Choroid plexus epithelial cell (primary cell): ENCODE measurements around the gene CHRNE.

Source experiments
- DNase-seq: peaks from one replicate; pipeline ENCODE4 v3.0.0-alpha.2; 2010; ENCODE audit warnings: low read depth
- H3K4me3 ChIP-seq: 2 replicates; pipeline ENCODE4 v1.5.1; 2011; ENCODE audit warnings: low read depth, mild to moderate bottlenecking, control low read depth, low read length, moderate library complexity
- TF ChIP-seq, protein P1 (sequence below): conservative IDR thresholded peaks from 2 replicates; pipeline ENCODE4 v1.5.1; 2011; ENCODE audit warnings: low read depth, mild to moderate bottlenecking, control low read depth, inconsistent platforms, low read length, moderate library complexity

The CHRNE gene

DNA sequence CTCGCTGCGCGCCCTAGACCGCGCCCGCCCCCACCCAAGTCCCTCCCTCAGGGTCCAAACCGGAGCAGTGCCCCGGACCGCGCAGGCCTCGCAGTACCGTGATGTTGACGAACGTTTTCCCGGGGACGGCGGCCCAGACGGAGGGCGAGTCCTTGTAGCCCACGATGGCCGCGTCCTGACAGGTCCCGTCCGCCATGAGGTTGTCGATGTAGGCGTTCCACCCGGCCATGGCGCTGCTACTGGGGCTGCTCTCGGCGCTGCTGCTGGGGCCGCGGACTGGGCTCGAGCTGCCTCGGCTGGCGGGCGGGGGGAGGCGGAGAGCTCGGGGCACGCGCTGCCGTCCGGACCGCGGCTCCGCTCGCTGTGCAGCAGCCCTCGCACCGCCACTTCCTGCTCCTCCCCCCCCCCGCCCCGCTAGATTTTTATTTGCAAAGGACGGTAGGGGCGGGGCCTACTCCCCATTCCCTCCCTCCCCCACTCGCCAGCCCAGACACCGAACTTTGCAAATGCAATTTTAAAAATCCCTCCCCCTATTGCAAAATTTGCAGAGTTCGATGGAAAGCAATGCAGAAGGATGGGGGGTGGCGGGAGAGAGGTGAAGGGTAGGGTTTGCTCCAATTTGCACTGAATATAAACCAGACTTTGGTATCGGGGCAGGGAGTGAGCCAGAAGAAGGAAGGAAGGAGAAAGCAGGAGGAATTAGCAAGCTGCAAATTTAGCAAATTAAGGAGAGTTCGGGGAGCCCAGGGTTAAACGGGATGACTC lies 45.5 kb upstream of the CHRNE start, which contains the start of gene PFN1:
Gene PFN1, minus strand, starts transcription at position 365 of the 765 bp plus-strand sequence. Its CDS starts 136 bp downstream, at position 229.
- peak; percentile 97 for DNase-seq
- H3K4me3 ChIP-seq = peak within 1 kb of the TSS; percentile 99
- TF ChIP-seq, protein P1, sequence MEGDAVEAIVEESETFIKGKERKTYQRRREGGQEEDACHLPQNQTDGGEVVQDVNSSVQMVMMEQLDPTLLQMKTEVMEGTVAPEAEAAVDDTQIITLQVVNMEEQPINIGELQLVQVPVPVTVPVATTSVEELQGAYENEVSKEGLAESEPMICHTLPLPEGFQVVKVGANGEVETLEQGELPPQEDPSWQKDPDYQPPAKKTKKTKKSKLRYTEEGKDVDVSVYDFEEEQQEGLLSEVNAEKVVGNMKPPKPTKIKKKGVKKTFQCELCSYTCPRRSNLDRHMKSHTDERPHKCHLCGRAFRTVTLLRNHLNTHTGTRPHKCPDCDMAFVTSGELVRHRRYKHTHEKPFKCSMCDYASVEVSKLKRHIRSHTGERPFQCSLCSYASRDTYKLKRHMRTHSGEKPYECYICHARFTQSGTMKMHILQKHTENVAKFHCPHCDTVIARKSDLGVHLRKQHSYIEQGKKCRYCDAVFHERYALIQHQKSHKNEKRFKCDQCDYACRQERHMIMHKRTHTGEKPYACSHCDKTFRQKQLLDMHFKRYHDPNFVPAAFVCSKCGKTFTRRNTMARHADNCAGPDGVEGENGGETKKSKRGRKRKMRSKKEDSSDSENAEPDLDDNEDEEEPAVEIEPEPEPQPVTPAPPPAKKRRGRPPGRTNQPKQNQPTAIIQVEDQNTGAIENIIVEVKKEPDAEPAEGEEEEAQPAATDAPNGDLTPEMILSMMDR = no peak

DNA sequence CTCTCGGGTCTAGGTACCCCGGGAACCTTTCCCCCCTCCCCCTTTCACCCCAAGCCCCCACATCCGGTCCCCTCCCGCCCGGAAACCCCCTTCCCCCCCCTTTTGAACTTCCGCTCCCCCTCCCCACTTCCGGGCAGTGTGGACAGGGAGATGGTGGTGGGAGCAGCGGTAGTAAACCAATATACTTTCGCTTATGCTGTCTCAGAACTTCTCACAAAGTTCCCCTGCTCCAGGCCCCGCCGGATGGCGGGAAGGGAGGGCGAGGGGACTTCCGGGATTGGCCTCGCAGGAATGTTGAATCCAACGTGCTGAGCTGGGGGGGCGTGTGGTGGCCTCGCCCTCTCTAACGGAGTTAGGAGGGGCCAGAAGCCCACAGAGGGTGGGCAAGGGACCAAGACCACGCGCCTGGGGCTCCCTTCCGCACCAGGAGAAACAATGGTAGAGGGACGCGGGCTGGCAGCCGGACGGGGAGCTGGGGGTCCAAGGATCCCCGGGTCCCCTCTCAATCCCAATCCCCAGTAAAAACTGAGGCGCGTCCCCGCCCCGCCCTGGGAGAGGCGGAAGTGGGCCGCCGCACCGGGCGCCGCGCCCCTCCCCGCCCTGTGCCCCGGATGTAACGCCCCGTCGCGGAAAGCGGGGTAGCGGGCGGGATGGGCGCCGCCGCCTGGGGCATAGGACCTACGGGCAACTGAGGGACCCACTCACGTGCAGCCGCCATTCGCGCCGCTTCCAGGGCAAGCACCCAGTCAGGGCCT lies 44.7 kb upstream of the CHRNE start:
- TF ChIP-seq, protein P1 = no peak
- H3K4me3 ChIP-seq = peak overlapping the region; percentile 99
- DNase-seq = peak; percentile 64

DNA sequence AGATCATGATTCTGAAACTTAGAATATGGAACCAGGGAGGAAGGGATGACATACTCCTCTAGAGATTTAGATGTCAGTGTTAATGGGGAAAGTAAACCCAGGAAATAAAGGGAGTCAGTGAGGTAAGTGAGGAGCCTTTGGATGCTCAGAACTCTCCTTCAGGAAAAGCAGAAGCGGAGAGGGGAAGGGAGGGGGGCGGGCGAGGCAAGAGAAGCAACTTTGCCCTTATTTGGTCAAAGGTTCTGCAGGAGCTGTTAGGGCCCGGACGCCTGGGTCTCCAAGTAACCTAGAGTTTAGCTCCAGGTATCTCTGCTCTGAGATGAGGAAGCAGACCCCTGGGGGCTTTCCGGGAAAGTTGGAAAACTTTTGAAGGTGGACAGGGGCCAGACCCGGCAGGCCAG lies 44.1 kb upstream of the CHRNE start:
- TF ChIP-seq, protein P1 = no peak
- no peak for DNase-seq
- H3K4me3 ChIP-seq = peak overlapping the region; percentile 99

DNA sequence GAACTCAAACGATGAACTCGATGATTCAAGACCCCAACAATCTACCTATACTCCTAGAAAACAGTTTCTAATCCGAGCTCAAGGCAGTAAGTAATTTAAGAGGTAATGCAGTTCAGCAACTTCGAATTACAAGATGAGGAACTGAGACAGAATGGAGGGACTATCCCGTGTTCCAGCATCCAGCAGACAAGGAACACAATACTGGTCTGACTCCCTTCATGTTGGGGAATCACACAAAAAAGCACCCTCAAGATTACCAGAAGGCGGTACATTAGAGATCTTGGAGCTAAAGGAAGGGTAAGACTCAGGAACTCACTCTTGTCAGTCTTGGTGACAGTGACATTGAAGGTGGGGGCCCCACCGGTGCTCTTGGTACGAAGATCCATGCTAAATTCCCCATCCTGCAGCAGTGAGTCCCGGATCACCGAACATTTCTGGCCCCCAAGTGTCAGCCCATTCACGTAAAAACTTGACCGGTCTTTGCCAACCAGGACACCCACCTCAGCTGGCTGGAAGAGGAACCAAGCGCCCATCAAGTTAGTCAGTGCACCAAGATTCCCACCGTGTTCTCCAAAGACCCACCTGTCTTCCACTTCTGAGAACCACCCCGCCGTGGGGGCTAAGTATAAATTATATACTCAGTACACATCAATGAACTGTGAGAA lies 43.5 kb upstream of the CHRNE start:
- H3K4me3 ChIP-seq = peak overlapping the region; percentile 99
- TF ChIP-seq, protein P1 = no peak
- no peak for DNase-seq

DNA sequence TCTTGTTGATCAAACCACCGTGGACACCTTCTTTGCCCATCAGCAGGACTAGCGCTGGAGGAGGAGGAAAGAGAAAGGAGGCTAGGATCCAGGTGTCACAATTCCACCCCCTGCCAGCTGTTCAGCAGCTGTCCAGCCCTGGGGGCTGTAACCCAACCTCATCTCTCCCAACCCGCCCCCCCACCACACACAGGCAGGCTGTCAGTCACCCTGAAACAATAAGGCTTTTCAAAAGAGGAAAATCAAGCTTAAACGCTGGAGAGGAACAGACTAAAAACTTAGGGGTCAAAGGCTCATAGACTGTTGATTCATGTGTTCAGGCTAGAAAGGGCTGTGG lies 43.0 kb upstream of the CHRNE start:
- peak overlapping the region; percentile 99 for H3K4me3 ChIP-seq
- no peak for DNase-seq
- TF ChIP-seq, protein P1 = no peak

DNA sequence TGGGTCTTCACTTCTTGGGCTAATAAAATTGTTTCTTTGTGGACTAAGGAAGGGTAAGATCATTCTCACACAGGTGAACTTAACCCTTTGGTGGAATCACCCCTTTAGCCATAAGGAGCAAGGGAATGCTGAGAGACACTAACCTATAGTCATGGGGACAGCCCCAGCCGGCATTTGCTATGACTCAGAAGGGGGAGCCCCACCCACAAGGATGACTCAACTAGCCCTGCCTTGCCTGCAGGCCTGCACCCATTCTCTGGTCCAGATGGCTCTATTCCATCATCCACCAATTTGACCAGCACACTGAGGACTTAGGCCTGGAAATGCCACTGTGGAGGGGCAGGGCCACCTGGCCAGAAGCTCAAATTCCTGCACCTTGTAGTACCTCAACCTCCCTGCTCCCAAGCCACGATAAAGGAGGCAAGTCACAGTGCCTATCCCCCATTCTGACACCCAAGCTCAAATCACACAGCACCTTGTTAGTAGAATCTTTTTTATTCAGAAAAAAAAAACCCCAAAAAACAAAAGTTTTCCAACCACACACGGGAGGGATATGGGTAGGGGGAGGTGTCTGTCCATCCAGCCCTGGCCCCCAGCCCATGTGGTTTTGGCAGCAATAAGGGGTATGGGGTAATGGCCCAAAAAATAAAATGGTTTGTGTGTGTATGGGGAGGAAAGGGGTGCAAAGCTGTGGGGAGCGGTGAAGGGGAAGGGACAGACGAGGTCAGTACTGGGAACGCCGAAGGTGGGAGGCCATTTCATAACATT lies 42.5 kb upstream of the CHRNE start:
- peak overlapping the region; percentile 99 for H3K4me3 ChIP-seq
- TF ChIP-seq, protein P1 = no peak
- peak; percentile 91 for DNase-seq
